DMS 273 (cell line): ENCODE results near the gene SLC8A2.

Source experiments
- DNase-seq: peaks from one replicate; lab custom pipeline; 2025; ENCODE audit not compliant: unreplicated experiment; lab: John Stamatoyannopoulos, UW

SLC8A2 gene

GRCh38 chr19:47461876-47462275 lies 9.8 kb downstream of the SLC8A2 start:
- no peak for DNase-seq

- no peak for DNase-seq
These were observed 12.2 kb downstream of the SLC8A2 start for GRCh38 chr19:47459477-47459876.

GRCh38 chr19:47458672-47459071 lies 13.0 kb downstream of the SLC8A2 start:
- no peak for DNase-seq

GRCh38 chr19:47456721-47457474 lies 14.8 kb downstream of the SLC8A2 start:
- no peak for DNase-seq

GRCh38 chr19:47450478-47450877 lies 21.2 kb downstream of the SLC8A2 start:
- no peak for DNase-seq

GRCh38 chr19:47448360-47448727 lies 23.3 kb downstream of the SLC8A2 start:
- no peak for DNase-seq

- DNase-seq, result peak; percentile 71
These were observed 24.0 kb downstream of the SLC8A2 start for GRCh38 chr19:47447470-47448359.

- no peak for DNase-seq
These were observed 24.9 kb downstream of the SLC8A2 start for GRCh38 chr19:47446534-47447469.

GRCh38 chr19:47445937-47446402 lies 25.7 kb downstream of the SLC8A2 start:
- peak; percentile 91 for DNase-seq

GRCh38 chr19:47445527-47445926 lies 26.2 kb downstream of the SLC8A2 start:
- DNase-seq, result peak; percentile 83

GRCh38 chr19:47444388-47444821 lies 27.3 kb downstream of the SLC8A2 start:
- DNase-seq, result no peak

- no peak for DNase-seq
These were observed 28.4 kb downstream of the SLC8A2 start for GRCh38 chr19:47443331-47443730.

- DNase-seq, result no peak
These were observed 32.9 kb downstream of the SLC8A2 start for GRCh38 chr19:47438793-47439220.

GRCh38 chr19:47437500-47437899 lies 34.2 kb downstream of the SLC8A2 start:
- DNase-seq, result no peak

- peak; percentile 94 for DNase-seq
These were observed 34.8 kb downstream of the SLC8A2 start for GRCh38 chr19:47436712-47437401.

GRCh38 chr19:47435883-47436417 lies 35.7 kb downstream of the SLC8A2 start:
- DNase-seq, result no peak

GRCh38 chr19:47435196-47435595 lies 36.5 kb downstream of the SLC8A2 start:
- DNase-seq, result no peak

GRCh38 chr19:47434088-47434487 lies 37.6 kb downstream of the SLC8A2 start:
- no peak for DNase-seq

- no peak for DNase-seq
These were observed 38.6 kb downstream of the SLC8A2 start for GRCh38 chr19:47433121-47433520.

GRCh38 chr19:47432499-47432898 lies 39.2 kb downstream of the SLC8A2 start:
- DNase-seq, result no peak
